ENCODE measurements around the gene COX5B. TPM values are rescaled to one million over a fixed set of nuclear protein-coding genes. Genes with fewer than 3 reads are reported as not detected.

Gene COX5B
- total RNA-seq, 1 experiment from 2014 or later = 1,015 TPM

GRCh38 chr2:97663962-97664635 is 18.2 kb downstream of the COX5B start, which contains the start of gene ACTR1B:
ACTR1B (minus strand) TSS chr2:97664044; CDS start chr2:97663890, 154 bp downstream.
- no peaks in the 10 kb centered on the region for H3K36me3 ChIP-seq (ENCODE audit: low read depth, low read length)
- H3K4me2 ChIP-seq (ENCODE audit: low read length) = peak within 1 kb of the TSS; percentile 96
- H3K9me3 ChIP-seq (ENCODE audit: low read length) = no peaks in the 10 kb centered on the region
- peaks cover 35% of the 10 kb centered on the region for H3K79me2 ChIP-seq (ENCODE audit: low read length)
- H3K27me3 ChIP-seq (ENCODE audit: low read length) = no peaks in the 10 kb centered on the region
- ATAC-seq (peak; percentile 82), DNase-seq (peak; percentile 98)
- ChIA-PET POLR2A (ENCODE audit: unreplicated experiment) (interaction anchor here (0.5 to 1.0 kb wide), 4 partner anchors 18 to 193 kb away, joined by 3 to 11 read pairs (median 5); partner anchors contain the start of gene COX5B), CTCF (interaction anchor here (0.5 to 1.5 kb wide), 8 partner anchors 12 to 467 kb away, joined by 3 to 16 read pairs (median 5); partner anchors contain the start of genes ANKRD36B and COX5B)
- peaks cover 24% of the 10 kb centered on the region for H3K4me1 ChIP-seq (ENCODE audit: insufficient read depth, low read length)
- intact Hi-C loops (cut with micrococcal nuclease) = loop anchor here (1.0 kb wide), 3 partner anchors 19 to 73 kb away; no protein-coding TSS in a partner anchor
- H3F3A ChIP-seq (ENCODE audit: low read length, unreplicated experiment) = peaks cover 4% of the 10 kb centered on the region
- peak within 1 kb of the TSS; percentile 84 for H3K9ac ChIP-seq (ENCODE audit: low read length)
- peak within 1 kb of the TSS; percentile 77 for H3K27ac ChIP-seq (ENCODE audit: low read length)
- TF ChIP-seq, protein P1, sequence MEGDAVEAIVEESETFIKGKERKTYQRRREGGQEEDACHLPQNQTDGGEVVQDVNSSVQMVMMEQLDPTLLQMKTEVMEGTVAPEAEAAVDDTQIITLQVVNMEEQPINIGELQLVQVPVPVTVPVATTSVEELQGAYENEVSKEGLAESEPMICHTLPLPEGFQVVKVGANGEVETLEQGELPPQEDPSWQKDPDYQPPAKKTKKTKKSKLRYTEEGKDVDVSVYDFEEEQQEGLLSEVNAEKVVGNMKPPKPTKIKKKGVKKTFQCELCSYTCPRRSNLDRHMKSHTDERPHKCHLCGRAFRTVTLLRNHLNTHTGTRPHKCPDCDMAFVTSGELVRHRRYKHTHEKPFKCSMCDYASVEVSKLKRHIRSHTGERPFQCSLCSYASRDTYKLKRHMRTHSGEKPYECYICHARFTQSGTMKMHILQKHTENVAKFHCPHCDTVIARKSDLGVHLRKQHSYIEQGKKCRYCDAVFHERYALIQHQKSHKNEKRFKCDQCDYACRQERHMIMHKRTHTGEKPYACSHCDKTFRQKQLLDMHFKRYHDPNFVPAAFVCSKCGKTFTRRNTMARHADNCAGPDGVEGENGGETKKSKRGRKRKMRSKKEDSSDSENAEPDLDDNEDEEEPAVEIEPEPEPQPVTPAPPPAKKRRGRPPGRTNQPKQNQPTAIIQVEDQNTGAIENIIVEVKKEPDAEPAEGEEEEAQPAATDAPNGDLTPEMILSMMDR (conservative IDR thresholded peaks at IDR 0.05; ENCODE audit: low read depth, low read length) = peak; percentile 71
- TF ChIP-seq EZH2phosphoT487 (IDR thresholded peaks at IDR 0.05; ENCODE audit: borderline replicate concordance, low read length) = no peak
- peak within 1 kb of the TSS; percentile 98 for H2AFZ ChIP-seq (ENCODE audit: low read length)
- BruUV-seq (replicated peaks) = no TSS peak
- H4K20me1 ChIP-seq (ENCODE audit: low read length) = 0 out of 2 replicates have a peak, but pooled peaks cover 8% of the 10 kb centered on the region
- no peaks in the 10 kb centered on the region for H3K9me2 ChIP-seq (replicated peaks; ENCODE audit: low read length)
- peak within 1 kb of the TSS; percentile 83 for H3K4me3 ChIP-seq (ENCODE audit: low read length)

- H3K4me2 ChIP-seq (ENCODE audit: low read length) = peak overlapping the region; percentile 94
- peaks cover 24% of the 10 kb centered on the region for H3K4me1 ChIP-seq (ENCODE audit: insufficient read depth, low read length)
- H3F3A ChIP-seq (ENCODE audit: low read length, unreplicated experiment) = peaks cover 4% of the 10 kb centered on the region
- no peaks in the 10 kb centered on the region for H3K9me3 ChIP-seq (ENCODE audit: low read length)
- peak overlapping the region; percentile 98 for H2AFZ ChIP-seq (ENCODE audit: low read length)
- H3K27ac ChIP-seq (ENCODE audit: low read length) = peak overlapping the region; percentile 76
- TF ChIP-seq, protein P1 (conservative IDR thresholded peaks at IDR 0.05; ENCODE audit: low read depth, low read length) = 0 out of 2 replicates have a peak, but pooled peaks have one; percentile 1
- TF ChIP-seq EZH2 (IDR thresholded peaks at IDR 0.05; ENCODE audit: low read length, unreplicated experiment) = no peak
- no peak for TF ChIP-seq EZH2phosphoT487 (IDR thresholded peaks at IDR 0.05; ENCODE audit: borderline replicate concordance, low read length)
- intact Hi-C loops (cut with micrococcal nuclease) = loop anchor here (1.0 kb wide), 3 partner anchors 19 to 73 kb away; no protein-coding TSS in a partner anchor
- CTCF ChIA-PET = interaction anchor here (0.5 to 1.5 kb wide), 6 partner anchors 14 to 467 kb away, joined by 3 to 16 read pairs (median 5); partner anchors contain the start of genes ANKRD36B and COX5B
- peak; percentile 24 for DNase-seq
- no peaks in the 10 kb centered on the region for H3K27me3 ChIP-seq (ENCODE audit: low read length)
- 0 out of 2 replicates have a peak, but pooled peaks cover 8% of the 10 kb centered on the region for H4K20me1 ChIP-seq (ENCODE audit: low read length)
- peaks cover 35% of the 10 kb centered on the region for H3K79me2 ChIP-seq (ENCODE audit: low read length)
- H3K4me3 ChIP-seq (ENCODE audit: low read length) = peak overlapping the region; percentile 83
- no peaks in the 10 kb centered on the region for H3K9me2 ChIP-seq (replicated peaks; ENCODE audit: low read length)
- ATAC-seq = no peak
- no peaks in the 10 kb centered on the region for H3K36me3 ChIP-seq (ENCODE audit: low read depth, low read length)
- TSS peak; percentile 79 for BruUV-seq (replicated peaks)
- H3K9ac ChIP-seq (ENCODE audit: low read length) = peak overlapping the region; percentile 84
- POLR2A ChIA-PET (ENCODE audit: unreplicated experiment) = interaction anchor here (0.6 to 1.0 kb wide), 3 partner anchors 19 to 193 kb away, joined by 3 to 6 read pairs (median 4); partner anchors contain the start of gene COX5B
Measured at GRCh38 chr2:97664636-97664970, 18.7 kb downstream of the COX5B start.

Measured in PC-3 (cell line).